Putamen (tissue), 1 donor: ENCODE data around the gene TMEM81.

Experiments
- DNase-seq: peaks from one replicate; pipeline ENCODE4 v3.0.0-alpha.2; 2016; ENCODE audit warnings: low spot score

TMEM81 gene

DNA sequence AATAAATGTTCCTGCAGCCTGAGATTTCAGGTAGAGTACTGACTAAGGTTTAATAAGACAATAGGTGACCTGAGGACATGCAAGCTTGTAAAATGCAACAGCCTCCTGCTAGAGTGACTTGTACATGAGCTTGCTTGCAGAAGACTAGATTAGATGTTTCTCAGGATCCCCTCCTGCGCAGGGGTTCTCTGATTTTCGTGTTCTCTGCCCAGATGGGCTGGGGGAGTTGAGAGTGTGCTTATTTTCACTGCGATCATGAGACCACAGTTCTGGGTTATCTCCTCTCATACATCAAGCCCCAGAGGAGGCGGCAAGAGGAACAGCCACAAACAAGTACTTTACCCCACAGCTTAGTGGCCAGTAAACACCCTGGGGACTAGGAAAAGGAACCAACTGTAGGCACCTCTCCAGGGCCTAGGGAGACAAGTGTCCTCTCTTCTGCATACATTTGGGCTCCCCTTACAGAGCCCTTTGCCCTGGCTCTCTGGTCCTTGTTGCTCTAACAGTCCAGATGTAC is 8.0 kb downstream of the TMEM81 start:
- no peak for DNase-seq

DNA sequence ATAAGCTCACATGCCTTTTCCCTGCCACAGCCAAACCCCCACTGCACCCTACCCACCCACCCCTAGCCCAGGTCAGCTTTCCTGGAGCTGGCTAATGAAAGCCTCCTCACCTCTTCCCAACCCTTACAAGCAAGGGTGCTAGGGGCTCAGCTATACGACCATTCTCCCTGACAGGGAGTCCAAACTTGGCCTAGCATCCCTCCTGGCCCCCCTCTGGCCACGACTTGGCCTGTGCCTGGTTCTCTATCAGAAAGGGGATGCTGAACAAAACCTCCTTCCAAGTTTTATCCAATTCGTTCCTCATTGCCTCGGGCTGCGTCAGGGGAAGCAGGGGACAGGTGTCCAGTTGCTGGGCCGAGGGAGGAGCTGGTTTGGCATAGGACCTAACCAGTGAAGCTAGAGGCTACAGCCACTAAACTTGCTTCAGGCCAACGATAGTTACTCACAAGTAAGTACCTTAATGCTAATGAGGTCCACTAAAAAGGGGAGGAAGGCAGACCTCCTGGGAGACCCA is 8.6 kb downstream of the TMEM81 start:
- no peak for DNase-seq

DNA sequence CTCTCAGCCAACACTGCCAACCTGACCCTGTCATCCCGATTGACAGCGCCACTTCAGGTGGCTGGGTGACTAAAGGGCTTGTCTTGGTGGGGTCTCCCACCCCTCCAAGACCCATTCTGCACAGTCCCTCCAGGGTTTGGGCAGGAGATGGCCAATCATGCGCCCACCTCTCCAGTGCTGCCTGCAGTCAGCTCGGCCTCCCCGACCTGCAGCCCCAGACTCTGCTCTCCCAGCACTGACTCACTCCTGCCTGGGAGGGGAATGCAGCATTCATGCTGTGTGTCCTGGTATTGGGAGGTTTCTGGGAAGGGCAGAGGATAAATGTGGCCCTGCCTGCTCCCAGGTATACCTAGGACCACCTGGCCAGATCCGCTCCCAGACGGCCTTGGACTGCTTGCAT is 9.7 kb downstream of the TMEM81 start:
- DNase-seq, result no peak

DNA sequence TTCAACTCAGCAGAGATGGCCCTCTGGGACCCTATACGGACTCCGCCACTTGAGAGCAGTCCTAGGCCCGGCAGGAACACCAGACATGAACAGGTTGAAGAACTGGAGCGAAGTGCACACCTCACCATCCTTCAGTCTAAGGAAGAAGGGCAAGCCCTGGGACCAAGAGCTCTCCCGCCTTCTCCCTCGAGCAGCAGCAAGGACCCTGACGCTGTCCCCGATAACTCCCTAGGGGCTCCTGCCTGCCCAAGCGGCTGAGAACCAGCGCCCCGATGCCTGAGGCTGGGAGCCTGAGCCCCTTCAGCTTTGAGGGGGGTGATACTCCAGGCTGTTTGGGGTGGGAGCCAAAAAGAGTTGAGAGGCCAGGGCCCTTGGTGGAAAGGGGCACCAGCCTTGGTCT is 10.2 kb downstream of the TMEM81 start:
- DNase-seq, result no peak

DNA sequence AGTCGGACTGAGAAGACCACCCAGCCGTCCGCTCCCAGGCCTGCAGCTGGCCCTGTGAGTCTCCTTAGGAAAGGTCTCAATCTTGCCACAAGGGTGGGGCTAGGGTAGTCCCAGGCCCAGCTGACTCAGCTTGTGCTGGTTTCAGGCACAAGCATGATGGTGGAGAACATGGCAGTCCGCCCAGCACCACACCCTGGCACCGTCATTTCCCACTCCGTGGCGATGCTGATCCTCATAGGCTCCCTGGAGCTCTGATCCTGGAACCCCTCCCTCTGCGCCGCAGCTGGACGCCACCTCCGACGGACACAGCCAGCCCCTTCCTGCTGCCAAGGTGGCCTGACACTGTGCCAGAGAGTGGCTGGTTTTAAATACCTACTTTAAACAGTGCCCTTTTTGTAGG is 10.7 kb downstream of the TMEM81 start:
- DNase-seq, result no peak

DNA sequence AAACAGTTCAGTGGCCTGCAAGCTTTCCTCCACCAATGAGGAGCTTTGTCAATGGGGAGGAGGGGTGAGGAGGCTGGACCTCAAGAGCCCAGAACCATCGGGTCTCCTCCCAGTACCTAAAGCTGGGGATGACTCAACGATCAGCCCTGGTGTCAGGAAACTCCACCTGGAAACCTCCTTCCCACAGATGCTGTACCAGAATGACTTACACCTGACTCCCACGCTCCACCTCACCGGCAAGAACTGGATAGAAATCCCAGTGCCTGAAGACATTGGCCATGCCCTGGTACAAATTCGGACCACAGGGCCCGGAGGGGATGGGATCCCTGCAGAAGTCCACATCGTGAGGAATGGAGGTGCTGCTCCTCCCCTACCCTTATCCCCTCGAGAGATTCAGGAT is 11.4 kb downstream of the TMEM81 start:
- DNase-seq, result no peak

DNA sequence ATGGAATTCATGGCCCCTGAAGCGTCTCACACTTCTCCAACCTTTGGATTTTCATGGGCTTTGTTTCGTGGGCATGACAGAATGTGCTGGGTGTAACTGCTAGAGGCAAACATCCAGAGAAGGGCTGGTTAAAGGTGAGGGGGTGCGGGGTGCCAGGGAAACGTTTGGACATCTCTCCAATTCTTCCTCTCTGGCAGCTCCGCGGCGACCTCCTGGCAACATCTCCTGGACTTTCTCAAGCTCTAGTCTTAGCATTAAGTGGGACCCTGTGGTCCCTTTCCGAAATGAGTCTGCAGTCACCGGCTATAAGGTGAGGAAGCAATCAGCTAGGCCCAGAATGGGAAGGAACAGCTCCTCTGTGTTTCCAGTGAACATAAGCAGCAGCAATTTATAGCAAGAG is 12.0 kb downstream of the TMEM81 start:
- DNase-seq, result no peak

DNA sequence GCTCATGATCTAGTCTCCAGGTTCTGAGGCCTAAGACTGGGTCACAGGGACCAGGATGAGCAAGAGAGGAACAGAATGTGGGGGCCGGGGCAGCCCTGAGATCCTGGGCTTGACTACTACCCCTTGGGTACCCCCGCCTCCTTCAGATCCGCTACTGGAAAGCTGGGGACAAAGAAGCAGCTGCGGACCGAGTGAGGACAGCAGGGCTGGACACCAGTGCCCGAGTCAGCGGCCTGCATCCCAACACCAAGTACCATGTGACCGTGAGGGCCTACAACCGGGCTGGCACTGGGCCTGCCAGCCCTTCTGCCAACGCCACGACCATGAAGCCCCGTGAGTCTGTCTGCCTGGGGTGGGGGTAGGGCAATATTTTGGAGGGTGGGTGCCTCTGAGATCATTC is 12.5 kb downstream of the TMEM81 start:
- no peak for DNase-seq

DNA sequence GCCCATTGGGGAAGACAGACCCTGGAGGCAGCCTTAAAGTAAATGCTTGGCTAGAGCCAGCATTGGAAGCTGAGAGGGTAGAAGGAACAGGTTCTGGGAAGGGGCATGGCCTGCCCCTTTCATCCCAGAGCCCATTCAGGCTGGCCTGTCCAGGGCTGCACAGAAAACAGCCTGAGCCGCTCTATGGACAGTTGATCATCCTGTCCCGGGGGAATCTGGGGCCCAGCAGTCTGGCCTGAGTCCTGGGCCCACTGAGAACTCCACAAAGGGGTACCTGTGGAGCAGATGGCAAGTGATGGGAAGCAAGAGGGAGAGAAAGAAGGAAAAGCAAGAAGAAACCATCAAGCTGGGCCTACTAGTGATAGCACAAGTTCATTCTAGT is 13.2 kb downstream of the TMEM81 start:
- DNase-seq, result no peak

DNA sequence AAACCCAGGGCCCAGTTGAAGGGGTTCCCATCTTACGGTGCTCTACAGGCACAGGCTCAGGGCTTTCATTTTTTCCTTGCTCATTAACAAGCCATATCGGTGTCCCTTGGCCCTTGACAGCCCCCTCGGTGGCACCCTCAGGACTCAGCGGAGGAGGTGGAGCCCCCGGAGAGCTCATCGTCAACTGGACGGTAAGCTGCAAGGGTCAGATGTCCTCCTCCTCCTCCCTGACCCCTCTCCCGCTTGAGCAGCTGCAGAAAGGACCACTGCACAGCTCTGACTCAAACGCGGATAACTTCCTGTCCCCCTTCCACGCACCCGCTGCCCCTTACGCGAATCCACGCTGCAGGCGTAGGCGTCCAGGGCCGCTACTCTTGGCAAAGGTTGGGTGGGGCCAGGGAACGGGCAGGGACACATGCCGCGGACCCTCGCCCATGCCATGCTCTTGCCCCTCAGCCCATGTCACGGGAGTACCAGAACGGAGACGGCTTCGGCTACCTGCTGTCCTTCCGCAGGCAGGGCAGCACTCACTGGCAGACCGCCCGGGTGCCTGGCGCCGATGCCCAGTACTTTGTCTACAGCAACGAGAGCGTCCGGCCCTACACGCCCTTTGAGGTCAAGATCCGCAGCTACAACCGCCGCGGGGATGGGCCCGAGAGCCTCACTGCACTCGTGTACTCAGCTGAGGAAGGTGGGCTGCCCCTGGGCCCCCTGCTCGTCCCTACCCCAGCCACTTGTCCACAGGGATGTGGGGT is 14.7 kb downstream of the TMEM81 start:
- DNase-seq, result no peak

DNA sequence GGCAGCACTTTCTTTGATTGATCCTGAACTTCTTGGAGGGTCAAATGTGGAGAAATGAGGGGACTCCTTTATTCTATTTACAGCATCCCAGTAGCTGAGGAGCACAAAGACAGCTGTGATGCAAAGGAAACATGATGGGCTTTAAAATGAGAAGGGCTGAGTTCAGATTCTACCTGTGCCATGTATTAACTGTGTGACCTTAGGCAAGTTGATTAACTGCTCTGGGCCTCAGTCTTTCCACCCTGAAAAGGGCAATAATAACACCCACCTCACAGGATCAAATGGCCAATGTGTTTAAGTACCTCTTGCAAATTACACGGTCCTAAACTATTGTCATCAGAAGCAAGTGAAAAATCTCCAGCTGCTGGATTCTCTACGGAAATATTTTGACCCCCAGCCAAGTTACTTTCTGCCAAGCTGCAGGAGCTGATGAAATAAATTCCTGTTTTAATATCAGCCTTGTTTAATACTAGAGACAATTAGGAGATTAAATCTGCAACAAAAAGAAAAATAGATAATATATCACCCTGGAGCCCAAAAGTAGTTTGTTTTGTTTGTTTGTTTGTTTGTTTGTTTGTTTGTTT is 15.7 kb downstream of the TMEM81 start:
- DNase-seq, result no peak

DNA sequence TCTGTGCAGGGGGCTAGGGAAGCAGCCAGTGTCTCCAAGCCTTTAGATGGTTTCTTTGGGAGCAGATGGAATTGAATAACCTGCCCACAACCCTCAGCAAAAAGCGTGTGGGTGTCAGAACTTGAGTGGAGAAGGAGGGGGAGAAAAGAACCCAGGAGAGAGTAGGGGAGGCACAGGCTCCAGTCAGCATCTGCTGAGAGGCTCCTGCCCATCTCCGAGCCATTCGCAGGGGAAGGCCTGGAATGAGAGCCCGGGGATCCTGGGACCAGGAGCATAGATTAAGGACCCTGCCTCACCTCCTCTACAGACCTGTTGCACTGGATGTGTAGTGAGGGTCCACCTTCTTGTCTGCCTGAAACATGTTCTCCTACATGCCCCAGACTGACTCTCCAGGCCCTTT is 16.3 kb downstream of the TMEM81 start:
- no peak for DNase-seq

DNA sequence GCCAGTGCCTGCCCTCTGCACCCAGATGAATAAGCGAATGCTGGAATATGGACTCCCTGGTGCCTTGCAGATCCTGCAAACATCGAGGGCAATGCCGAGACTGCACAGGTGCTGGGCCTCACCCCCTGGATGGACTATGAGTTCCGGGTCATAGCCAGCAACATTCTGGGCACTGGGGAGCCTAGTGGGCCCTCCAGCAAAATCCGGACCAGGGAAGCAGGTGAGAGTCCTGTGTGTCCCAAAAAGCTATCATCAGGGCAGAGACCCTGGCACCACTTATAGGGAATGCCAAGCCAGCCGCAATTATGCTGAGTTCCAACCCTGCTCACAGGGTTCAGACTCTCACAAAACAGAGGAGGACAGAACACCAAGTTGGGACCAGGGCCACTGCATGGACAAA is 17.2 kb downstream of the TMEM81 start:
- DNase-seq, result no peak

DNA sequence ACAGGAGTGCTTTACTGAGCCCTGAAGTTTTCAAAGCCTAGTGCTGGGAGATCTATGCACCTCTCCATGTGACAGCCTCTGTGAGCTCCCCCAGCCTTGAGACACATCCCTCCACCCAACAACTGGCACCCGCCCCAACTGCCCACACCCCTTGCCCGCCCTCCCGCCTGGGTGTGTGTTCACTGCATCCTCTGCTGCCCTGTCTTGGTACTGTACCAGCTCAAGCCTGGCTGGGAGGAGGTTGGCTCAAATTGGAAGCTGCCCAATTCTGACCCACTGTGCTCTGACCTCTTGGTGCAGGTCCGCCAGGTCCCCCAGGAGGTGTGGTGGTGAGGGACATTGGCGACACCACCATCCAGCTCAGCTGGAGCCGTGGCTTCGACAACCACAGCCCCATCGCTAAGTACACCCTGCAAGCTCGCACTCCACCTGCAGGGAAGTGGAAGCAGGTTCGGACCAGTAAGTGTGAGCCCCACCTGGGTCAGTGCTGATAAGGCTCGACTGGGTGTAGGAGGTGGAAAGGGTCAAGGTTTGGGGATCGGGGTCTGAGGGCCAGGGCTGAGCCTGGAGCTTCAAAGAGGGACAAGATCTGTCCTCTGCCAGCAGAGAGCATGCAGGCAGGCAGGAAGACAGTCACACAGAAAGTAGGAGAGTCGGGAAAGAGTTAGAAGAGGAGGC is 18.0 kb downstream of the TMEM81 start:
- no peak for DNase-seq

DNA sequence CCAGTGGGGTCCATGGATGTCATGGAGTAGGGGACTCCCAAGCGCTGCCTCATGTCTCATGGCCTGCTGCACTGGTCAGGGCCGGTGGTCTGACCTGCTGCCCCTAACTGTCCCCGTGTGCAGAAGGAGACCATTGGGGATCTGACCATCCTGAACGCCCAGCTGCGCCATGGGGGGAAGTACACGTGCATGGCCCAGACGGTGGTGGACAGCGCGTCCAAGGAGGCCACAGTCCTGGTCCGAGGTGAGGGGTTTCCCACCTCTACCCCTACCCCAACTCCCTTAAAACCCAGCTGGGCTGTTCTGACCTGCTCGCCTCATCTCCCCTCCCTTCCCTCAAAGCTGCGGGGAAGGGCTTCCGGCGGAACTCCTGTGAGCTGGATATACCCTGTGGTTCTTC is 18.6 kb downstream of the TMEM81 start:
- no peak for DNase-seq

DNA sequence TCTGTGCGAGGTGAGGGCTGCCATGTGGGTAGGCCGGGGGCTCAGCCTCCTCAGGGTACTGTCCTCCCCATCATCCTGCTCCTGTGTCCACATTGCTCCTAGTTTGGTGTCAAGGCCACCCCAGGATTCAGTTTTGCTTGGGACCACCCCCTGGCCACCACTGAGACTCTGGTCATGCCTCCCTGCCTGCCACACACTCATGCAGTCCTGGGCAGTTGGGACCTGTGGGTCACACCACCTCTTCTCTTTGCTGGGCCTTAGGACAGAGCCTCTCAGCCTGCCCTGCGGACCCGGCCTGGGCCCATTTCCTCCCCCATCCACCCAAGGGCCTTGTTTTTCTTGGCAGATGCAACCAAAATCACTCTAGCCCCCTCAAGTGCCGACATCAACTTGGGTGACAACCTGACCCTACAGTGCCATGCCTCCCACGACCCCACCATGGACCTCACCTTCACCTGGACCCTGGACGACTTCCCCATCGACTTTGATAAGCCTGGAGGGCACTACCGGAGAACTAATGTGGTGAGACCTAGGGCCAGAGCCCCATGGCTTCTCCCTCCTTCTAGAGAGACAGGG is 19.4 kb downstream of the TMEM81 start:
- no peak for DNase-seq

DNA sequence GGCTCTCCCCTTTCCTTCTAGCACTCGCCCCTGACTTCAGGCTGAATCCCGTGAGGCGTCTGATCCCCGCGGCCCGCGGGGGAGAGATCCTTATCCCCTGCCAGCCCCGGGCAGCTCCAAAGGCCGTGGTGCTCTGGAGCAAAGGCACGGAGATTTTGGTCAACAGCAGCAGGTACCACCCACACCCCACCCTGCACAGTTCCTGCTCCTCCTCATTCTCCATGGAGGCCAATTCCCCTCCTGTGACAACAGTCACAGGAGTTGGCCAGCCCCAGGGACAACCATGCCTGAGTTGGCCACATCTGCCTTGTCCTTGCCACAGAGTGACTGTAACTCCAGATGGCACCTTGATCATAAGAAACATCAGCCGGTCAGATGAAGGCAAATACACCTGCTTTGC is 20.0 kb downstream of the TMEM81 start:
- DNase-seq, result no peak

DNA sequence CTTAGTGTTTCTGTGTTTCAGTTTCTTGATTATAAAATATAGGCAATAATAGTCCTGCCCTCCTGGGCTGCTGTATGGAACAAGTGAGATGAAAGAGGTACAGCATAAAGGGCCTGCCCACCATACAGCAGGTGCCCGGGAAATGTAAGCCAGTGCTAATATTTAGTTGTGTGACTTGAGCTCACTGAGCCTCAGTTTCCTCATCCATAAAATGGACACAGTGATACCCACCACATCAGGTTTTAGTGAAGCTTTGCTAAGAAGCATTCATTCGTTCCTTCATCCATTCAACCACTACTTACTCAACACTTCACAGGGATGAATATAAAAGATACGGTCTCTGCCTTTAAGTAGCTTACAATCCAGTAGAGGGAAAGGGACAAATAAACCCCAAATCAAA is 21.4 kb downstream of the TMEM81 start:
- no peak for DNase-seq

DNA sequence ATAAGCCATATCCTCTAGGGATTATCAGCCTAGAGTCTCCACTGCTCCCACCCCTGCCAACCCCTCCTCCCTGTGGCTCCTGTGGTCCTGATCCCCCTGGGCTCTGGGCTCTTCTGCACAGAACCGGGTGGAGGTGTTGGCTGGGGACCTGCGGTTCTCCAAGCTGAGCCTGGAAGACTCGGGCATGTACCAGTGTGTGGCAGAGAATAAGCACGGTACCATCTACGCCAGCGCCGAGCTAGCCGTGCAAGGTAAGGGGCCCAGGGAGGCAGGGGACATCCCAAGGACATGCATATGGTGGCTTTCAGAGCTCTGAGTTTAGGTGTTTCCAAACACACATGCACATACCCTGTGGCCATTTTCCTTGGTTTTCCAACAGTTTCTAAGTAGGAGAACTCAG is 21.9 kb downstream of the TMEM81 start:
- no peak for DNase-seq

DNA sequence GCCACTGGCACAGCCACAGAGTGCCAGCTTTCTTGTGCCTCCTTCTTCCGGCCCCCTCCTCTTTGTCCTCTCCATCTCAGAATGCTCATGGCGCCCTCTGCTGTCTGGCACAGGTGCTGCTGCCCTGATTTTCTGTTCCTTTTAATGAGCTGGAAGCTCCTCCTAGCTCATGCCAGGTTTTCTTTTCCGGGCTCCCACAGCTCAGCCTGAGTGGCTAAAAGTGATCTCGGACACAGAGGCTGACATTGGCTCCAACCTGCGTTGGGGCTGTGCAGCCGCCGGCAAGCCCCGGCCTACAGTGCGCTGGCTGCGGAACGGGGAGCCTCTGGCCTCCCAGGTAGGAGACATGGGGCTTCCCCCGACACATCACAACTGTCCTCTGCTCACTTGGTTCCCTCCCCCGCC is 22.6 kb downstream of the TMEM81 start:
- peak; percentile 83 for DNase-seq

DNA sequence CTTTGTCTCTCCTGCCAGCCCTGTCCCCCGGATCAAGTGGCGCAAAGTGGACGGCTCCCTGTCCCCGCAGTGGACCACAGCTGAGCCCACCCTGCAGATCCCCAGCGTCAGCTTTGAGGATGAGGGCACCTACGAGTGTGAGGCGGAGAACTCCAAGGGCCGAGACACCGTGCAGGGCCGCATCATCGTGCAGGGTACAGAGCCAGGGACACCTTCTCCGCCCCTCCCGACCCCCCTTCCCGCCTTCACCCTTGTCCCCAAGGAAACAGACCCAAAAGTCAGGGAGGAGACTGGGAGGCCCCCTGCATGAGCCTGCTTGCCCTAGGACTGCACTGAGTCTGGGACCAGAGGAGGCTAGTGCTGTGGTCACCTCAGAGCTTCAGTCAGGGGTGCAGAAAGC is 23.0 kb downstream of the TMEM81 start:
- no peak for DNase-seq

DNA sequence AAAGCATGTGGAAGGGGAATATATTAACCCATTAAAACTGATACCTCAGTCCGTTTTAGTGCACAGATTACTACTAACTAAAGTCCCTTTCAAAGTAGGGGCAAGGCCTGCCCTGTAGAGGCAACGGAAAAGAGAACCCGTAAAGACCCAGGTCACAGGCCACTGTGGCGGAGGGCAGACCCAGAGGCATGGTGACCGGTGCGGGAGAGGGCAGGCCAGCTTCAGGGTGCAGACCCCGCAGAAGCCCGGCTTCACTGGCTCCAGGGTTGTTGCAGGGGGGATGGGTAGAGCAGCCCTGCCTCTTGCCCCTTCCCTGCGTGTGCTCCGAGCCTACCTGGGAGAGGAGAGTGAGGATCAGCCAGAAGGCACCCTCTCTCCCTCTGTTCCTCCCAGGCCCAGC is 23.5 kb downstream of the TMEM81 start:
- DNase-seq, result no peak

DNA sequence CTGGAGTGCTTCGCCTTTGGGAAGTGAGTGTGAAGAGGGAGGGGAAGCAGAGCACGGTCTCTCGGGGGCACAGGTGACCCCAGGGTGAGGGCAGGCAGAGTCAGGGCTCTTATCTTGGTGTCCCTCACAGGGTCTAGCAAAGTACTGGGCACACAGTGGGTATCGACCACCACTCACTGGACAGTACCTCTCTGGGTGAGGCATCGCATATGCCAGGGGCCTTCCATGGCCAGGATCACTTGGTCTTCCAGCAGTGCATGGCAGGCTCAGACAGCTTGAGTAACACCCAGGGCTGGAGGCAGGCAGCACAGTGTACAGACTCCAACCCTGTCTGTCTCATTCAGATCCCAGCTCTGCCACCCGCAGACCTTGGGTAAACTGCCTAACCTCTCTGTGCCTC is 24.6 kb downstream of the TMEM81 start:
- DNase-seq, result no peak
